ENCODE results near the gene DBT. TPM values are rescaled to one million over a fixed set of nuclear protein-coding genes. Genes with fewer than 3 reads are reported as not detected.
A peak's percentile ranks its signal among the peaks of the same experiment; 100 is the strongest.

Gene DBT
- total and polyA plus RNA-seq, 10 of the 15 experiments (the other 5 are each of a cell fraction or from before 2014, with no cell fraction given): 2.1 to 15.9 (median 6.9) TPM

GRCh38 chr1:100265931-100266740, 16.5 kb upstream of the DBT start, which contains the start of gene RTCA (continued):
- TF ChIP-seq, protein P1, sequence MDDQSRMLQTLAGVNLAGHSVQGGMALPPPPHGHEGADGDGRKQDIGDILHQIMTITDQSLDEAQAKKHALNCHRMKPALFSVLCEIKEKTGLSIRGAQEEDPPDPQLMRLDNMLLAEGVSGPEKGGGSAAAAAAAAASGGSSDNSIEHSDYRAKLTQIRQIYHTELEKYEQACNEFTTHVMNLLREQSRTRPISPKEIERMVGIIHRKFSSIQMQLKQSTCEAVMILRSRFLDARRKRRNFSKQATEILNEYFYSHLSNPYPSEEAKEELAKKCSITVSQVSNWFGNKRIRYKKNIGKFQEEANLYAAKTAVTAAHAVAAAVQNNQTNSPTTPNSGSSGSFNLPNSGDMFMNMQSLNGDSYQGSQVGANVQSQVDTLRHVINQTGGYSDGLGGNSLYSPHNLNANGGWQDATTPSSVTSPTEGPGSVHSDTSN (IDR thresholded peaks at IDR 0.05; ENCODE audit: insufficient replicate concordance, low read depth, low read length): no peak
- TF ChIP-seq RELB (IDR thresholded peaks at IDR 0.05; ENCODE audit: low read depth) (peak; percentile 49; the same call in 1 of the 2 replicates), IRF4 (IDR thresholded peaks at IDR 0.05; ENCODE audit: low read depth, low read length) (no peak), NBN (IDR thresholded peaks at IDR 0.05) (0 out of 2 replicates have a peak, but pooled peaks have one; percentile 69), TBL1XR1 (IDR thresholded peaks at IDR 0.05; ENCODE audit: low read depth, low read length) (no peak), SKIL (IDR thresholded peaks at IDR 0.05; ENCODE audit: low read depth, poor library complexity, severe bottlenecking) (no peak), PAX8 (IDR thresholded peaks at IDR 0.05) (no peak), ZNF207 (IDR thresholded peaks at IDR 0.05; ENCODE audit: borderline replicate concordance) (no peak), STAT3 (IDR thresholded peaks at IDR 0.05; ENCODE audit: low read depth, low read length) (no peak), EP300 (IDR thresholded peaks at IDR 0.05; ENCODE audit: borderline replicate concordance in 1 of 2, control insufficient read depth in 1 of 2, low read depth in 2 of 2, low read length in 2 of 2) (no peak), BRCA1 (IDR thresholded peaks at IDR 0.05; ENCODE audit: low read depth, low read length) (no peak), ZNF384 (IDR thresholded peaks at IDR 0.05; ENCODE audit: borderline replicate concordance, low read depth, low read length) (no peak), ZBTB4 (CRISPR knock-in tag; IDR thresholded peaks at IDR 0.05) (no peak)
- TF ChIP-seq, protein P2, sequence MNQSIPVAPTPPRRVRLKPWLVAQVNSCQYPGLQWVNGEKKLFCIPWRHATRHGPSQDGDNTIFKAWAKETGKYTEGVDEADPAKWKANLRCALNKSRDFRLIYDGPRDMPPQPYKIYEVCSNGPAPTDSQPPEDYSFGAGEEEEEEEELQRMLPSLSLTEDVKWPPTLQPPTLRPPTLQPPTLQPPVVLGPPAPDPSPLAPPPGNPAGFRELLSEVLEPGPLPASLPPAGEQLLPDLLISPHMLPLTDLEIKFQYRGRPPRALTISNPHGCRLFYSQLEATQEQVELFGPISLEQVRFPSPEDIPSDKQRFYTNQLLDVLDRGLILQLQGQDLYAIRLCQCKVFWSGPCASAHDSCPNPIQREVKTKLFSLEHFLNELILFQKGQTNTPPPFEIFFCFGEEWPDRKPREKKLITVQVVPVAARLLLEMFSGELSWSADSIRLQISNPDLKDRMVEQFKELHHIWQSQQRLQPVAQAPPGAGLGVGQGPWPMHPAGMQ (IDR thresholded peaks at IDR 0.05; ENCODE audit: borderline replicate concordance): no peak
- TF ChIP-seq, protein P3, sequence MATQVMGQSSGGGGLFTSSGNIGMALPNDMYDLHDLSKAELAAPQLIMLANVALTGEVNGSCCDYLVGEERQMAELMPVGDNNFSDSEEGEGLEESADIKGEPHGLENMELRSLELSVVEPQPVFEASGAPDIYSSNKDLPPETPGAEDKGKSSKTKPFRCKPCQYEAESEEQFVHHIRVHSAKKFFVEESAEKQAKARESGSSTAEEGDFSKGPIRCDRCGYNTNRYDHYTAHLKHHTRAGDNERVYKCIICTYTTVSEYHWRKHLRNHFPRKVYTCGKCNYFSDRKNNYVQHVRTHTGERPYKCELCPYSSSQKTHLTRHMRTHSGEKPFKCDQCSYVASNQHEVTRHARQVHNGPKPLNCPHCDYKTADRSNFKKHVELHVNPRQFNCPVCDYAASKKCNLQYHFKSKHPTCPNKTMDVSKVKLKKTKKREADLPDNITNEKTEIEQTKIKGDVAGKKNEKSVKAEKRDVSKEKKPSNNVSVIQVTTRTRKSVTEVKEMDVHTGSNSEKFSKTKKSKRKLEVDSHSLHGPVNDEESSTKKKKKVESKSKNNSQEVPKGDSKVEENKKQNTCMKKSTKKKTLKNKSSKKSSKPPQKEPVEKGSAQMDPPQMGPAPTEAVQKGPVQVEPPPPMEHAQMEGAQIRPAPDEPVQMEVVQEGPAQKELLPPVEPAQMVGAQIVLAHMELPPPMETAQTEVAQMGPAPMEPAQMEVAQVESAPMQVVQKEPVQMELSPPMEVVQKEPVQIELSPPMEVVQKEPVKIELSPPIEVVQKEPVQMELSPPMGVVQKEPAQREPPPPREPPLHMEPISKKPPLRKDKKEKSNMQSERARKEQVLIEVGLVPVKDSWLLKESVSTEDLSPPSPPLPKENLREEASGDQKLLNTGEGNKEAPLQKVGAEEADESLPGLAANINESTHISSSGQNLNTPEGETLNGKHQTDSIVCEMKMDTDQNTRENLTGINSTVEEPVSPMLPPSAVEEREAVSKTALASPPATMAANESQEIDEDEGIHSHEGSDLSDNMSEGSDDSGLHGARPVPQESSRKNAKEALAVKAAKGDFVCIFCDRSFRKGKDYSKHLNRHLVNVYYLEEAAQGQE (IDR thresholded peaks at IDR 0.05; ENCODE audit: low read depth, low read length): no peak
